Fibroblast of skin of abdomen (primary cell): ENCODE measurements around the gene NACAD.
A peak's percentile ranks its signal among the peaks of the same experiment; 100 is the strongest.
"Not testable (repeated sequence)": the region's sequence is repeated elsewhere in the genome, so short reads cannot be mapped to it uniquely, and the experiment has no call there.

Experiments used
- DNase-seq: peaks from one replicate; pipeline ENCODE4 v3.0.0-alpha.2; 2013

Gene NACAD

GRCh38 chr7:45116048-45116447 lies 27.3 kb upstream of the NACAD start:
- DNase-seq, result no peak

DNA sequence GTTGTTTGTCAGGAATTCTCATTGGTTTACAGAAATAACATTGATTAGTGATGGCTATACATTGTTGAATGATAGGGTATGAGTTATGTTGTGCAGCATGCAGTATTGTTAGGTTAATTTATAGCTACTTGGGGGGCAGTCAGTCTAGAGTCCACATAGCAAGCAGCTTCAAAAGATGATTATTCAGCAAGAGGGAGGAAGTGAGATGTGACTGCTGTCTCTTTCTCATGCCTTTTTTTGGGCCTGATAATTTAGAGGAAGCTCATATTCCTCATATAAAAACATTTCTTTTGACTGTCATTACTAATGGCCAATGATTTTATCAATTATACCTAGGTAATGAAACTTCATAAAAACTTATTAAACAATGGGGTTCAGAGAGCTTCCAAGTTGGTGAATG lies 26.2 kb upstream of the NACAD start:
- DNase-seq, result no peak

DNA sequence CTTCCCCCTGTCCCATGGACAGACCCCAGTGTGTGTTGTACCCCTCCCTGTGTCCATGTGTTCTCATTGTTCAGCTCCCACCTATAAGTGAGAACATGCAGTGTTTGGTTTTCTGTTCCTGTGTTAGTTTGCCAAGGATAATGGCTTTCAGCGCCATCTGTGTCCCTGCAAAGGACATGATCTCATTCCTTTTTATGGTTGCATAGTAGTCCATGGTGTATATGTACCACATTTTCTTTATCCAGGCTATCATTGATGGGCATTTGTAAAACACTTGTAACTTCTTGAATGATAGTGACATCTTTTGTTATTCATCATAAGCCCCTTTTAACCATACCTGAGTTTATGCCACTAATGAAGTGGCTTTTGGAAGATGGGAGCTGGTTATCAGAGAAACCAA lies 25.5 kb upstream of the NACAD start:
- DNase-seq, result not testable (repeated sequence)

DNA sequence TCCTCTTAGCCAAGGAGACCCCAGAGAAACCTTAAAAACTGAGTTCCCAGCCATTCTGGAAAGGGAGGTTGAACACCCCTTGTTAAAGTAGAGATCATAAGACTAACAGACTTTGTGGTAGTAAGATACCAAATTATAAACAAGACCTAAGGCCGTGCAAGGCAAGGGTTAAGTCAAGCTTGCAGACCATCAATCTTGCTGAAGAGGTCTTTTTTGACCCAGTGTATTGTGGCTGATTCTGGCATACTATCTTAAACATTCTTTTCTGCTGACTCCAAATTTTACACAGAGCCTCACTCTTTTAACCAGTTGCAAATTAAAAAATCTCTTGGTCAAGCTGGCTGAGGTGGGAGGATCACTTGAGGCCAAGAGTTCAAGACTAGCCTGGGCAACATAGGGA lies 23.9 kb upstream of the NACAD start:
- peak; percentile 24 for DNase-seq

DNA sequence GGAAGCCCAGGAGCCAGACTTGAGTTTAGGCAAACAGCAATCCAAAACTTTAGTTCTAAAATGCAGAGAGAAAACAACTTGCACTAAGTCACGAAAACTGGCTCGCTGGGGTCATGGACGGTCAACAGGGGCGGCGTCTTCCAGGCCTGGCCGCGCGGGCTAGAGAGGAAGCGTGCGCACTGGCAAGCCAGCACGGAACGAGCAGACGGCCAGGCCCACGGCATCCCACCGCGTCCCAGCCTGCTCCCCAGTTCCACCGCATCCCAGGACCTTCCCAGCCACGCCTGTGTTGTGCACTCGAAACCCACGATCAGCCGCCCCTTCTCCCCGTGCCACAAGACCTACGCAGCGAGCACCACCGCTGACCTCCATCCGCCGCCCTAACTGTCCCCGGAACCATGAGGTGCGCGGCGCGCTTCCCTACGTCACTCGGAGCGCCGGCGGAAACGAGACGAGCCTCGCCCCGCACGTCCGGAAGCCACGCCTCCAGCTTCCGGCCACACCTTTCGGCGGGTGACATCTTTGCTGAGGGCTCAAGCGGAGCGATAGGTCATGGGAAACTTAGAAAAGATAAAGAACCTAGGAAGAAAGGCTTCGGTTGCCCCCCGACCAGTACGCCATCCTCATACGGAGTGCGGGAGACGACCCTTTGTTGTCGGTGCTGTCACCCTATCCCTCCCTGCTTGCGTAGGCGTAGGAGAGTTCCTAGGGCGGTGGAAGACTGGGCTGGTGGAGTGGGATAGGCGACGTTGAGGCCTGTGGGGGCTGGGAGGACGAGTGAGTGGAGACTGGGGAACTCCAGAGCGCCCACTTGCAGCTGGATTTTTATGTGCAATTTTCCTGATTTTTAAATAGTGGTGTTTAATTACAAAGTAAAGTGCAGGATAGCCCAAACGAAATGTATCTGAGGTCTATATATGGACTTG lies 22.8 kb upstream of the NACAD start, which contains the start of gene TBRG4:
Gene TBRG4 (minus strand): TSS at position 400 of the 926 bp plus-strand sequence. CDS start 2,460 bp downstream, outside the sequence.
- peak; percentile 92 for DNase-seq

DNA sequence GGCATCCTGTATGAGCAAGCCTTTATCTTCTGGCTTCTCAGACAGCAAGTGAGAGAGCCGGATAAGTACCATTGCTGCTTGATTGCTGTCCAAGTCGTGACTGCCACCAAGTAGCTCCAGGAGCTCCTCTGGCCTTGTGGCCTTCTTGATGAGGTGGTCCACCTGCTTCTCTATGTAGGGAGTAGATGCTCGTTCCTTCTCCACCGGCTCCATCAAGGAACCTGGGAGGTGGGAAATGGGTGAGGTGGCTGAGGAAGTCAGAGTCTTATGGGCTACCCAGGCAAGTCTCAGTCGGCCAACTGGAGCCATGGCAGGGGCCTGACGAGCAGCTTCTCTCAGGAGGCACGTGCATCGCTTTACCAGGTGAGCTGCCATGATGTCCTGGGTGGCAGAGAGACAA lies 20.1 kb upstream of the NACAD start:
- DNase-seq, result no peak

GRCh38 chr7:45107356-45107755 lies 18.6 kb upstream of the NACAD start:
- no peak for DNase-seq

DNA sequence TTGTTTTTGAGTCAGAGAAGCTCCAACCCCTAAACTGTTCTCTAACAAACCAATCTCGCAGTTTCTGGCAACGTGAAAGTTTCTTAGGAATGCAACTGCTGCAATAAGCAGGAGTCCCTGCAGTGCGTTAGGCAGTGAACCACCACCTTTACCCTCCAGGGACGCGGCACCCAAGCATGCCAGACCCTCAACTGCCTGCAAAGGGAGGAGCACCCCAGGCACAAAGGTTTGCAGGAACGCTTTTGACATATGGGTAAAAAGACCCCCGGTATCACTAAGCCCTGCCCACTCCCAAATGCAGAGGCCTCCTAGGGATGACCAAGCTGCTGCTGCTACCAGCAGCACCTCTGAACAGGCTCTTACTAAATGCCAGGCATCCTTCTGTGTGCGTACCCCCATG lies 18.1 kb upstream of the NACAD start:
- no peak for DNase-seq

GRCh38 chr7:45105588-45106188 lies 16.9 kb upstream of the NACAD start:
- no peak for DNase-seq

GRCh38 chr7:45104844-45105587 lies 16.2 kb upstream of the NACAD start:
- no peak for DNase-seq

GRCh38 chr7:45103958-45104843 lies 15.4 kb upstream of the NACAD start:
- DNase-seq, result no peak

DNA sequence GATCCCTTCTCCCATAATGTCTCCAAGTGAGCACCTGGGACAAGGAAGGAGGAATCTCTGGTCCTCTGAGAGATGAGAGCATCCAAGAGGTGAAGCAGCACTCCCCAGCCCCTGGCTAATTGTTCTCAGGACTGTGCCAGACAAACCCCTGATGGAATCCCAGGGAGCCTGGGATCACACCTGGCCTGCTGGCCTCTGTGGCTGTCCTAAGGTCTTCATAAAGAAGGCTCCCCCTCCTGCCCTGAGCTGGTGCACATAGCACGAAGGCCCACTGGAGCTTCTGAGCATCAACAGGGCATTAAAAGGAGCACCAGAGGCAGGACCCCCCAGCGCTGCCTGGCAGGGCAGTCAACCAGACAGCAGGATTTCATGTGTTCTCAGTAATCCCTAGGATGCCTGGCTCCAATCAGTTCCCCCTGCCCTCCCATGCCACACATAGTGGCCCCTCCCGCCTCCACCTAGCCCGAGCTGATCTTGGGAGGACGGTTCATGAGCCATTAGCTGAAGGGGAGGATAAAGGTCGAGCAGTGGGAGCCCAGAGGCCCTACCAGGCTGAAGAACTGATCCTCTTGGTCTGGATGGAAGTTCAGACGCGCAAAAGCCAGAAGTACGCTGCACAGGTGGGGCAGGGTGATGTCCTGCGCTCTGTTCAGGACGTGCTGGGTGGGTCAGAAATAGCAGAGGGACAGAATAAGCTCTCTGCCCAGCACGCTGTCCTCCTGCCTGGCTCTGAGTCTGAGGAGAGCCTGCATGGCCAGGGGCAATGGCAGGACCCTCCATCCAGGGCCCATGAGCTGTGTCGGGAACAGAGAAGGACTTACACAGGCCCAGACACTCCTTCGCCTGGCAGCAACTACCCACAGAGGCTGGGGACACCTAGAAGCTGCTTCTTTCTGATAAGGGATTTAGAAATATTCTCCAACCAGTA lies 14.3 kb upstream of the NACAD start:
- no peak for DNase-seq

GRCh38 chr7:45101748-45102147 lies 13.0 kb upstream of the NACAD start:
- no peak for DNase-seq

DNA sequence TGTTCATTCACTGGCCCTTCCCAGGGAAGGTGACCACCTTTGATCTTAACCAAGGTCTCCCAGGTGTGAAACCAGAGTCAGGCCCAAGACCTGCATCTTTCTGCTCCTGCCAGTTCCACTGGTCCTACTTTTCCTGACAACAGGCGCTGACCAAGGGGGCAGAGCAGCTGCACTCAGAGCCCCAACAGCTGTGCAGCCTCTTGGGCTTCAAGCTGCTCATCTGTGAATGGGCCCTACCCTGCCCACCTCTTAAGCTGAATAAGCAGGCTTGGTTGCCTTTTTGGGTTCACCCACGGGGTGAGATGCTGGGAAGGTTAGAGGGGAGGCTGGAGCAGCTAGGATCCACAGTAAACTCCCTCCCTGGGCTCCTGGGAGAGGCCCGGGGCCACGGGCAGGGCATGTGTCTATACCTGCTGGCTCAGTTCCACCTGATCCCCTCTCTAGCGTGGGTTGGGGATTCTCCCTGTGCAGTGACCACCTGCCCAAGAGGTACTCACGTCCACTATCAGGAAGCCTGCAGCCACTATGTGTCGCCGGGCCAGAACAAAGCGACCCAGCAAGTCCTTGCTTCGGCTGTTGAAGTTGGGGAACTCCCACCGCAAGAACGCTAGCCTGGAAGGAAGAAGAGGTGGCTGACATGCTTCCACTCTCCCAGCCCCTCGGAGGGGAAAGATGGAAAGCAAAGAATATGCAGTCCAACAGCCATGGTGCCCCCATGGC lies 12.2 kb upstream of the NACAD start:
- no peak for DNase-seq

GRCh38 chr7:45099891-45100760 lies 11.4 kb upstream of the NACAD start:
- no peak for DNase-seq

DNA sequence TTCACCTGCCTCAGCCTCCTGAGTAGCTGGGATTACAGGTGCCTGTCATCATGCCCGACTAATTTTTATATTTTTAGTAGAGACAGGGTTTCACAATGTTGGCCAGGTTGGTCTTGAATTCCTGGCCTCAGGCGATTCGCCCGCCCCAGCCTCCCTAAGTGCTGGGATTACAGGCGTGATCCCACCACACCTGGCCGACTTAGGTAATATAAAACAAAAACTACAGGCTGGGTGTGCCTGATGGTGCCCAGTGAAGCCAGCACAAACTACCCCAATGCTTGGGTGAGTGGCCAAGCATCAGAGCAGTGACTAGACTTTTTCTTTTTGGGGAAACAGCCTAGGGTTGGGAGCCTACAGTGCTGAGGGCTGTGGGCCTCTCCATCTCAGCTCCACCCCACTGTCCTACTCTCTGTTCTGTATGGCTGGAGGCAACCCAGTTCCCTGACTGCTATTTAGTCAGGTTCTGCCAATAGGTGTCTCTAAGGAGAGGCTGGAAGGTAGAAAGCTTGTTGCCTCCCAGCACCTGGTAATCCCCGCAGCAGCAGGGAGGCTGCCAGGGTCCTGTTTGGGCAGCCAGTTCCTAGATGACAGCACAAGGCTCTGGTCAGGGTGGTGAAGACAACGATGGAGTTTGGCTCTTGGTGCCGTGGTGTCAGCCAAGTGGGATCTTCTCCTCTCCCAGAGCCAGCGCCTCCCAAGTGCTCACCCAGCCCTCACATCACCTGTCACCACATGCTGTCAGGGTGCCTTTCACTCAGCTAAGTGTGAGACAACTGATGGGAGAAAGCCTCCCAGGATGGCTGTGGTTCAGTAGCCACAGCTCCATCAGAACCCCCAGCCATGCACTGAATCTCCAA lies 10.4 kb upstream of the NACAD start:
- DNase-seq, result no peak

DNA sequence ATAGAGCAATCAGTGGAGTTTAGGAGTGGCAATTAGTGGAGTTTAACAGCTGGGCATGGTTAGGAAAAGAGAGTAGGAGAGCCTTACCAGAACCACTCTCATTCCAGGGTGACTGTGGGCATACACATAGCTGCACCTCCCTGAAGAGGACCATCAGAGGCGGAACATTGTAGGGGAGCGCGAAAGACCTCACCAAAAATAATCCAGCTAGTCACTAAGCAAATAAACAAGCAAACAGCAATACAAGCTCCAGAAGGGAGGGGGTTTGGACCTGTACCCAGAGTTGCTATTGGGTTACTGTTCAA lies 4.1 kb upstream of the NACAD start:
- DNase-seq, result no peak

GRCh38 chr7:45092100-45092930 lies 3.5 kb upstream of the NACAD start:
- no peak for DNase-seq
